DND-41 (cell line): ENCODE measurements around the gene EVC2.

Source experiments
- EZH2 ChIP-seq: IDR thresholded peaks from 3 replicates; pipeline ENCODE4 v1.6.1; 2012; ENCODE audit warnings: borderline replicate concordance, low read depth, mild to moderate bottlenecking, moderate library complexity, low read length, inconsistent platforms; ENCODE audit not compliant: severe bottlenecking
- TF ChIP-seq, protein P1 (sequence below): IDR thresholded peaks from 2 replicates; pipeline ENCODE4 v1.5.1; 2012; ENCODE audit warnings: borderline replicate concordance, low read length, moderate library complexity, mild to moderate bottlenecking; ENCODE audit not compliant: poor library complexity, severe bottlenecking; ENCODE audit errors: extremely low read depth

GRCh38 chr4:5757536-5757935, 49.2 kb upstream of the EVC2 start:
- TF ChIP-seq, protein P1, sequence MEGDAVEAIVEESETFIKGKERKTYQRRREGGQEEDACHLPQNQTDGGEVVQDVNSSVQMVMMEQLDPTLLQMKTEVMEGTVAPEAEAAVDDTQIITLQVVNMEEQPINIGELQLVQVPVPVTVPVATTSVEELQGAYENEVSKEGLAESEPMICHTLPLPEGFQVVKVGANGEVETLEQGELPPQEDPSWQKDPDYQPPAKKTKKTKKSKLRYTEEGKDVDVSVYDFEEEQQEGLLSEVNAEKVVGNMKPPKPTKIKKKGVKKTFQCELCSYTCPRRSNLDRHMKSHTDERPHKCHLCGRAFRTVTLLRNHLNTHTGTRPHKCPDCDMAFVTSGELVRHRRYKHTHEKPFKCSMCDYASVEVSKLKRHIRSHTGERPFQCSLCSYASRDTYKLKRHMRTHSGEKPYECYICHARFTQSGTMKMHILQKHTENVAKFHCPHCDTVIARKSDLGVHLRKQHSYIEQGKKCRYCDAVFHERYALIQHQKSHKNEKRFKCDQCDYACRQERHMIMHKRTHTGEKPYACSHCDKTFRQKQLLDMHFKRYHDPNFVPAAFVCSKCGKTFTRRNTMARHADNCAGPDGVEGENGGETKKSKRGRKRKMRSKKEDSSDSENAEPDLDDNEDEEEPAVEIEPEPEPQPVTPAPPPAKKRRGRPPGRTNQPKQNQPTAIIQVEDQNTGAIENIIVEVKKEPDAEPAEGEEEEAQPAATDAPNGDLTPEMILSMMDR = no peak
- no peak for TF ChIP-seq EZH2
